ENCODE results near the gene BLM.

Gene BLM

DNA sequence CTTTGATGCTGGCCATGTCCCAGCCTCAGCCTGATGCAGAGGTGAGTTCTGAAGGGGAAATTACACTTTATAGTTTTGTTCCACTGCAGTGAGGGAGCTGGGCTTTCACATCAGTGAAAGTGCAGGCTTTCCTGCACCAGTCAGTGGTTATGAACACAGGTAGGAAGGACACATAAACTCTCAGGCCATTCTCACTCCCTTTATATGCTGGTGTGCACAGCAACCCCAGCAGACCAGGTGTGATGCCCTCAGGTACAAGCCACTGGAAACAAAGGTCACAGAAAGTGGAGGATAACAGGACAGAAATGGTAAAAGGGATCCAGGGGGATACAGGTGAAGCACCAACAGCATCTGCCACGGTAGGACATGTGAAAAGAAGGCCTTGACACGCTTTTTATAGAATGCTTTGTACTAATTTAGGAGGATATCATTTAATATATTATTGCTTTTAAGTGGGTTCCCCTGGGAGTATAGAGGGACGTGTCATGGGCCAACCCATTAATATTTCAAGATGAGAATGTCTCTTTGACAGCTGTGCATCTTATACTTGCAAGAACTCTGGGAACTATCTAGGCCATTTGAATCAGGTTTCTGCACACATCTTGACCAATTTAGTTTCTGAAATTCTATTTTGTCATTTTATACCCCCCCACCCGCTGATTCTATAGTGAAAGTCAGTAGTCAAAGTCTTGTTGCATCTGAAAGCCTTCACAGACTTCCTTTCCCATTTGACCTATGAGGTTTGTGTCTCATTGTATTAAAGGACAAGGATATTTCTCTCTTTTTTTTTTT, 25.0 kb upstream of the BLM start:
- no peak for DNase-seq (ENCODE audit: low read depth)

DNA sequence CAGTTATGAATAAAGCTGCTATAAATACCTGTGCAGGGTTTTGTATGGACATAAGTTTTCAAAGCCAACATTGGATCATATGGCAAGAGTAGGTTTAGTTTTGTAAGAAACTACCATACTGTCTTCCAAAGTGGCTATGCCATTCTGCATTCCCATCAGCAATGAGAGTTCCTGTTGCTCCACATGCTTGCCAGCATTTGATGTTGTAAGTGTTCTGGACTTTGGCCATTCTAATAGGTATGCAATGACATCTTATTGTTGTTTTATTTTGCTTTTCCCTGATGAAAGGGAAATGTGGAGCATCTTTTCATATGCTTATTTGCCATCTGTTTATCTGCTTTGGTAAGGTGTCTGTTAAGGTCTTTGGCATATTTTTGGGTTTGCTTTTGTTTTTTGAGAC, 22.2 kb upstream of the BLM start:
- no peak for DNase-seq (ENCODE audit: low read depth)

DNA sequence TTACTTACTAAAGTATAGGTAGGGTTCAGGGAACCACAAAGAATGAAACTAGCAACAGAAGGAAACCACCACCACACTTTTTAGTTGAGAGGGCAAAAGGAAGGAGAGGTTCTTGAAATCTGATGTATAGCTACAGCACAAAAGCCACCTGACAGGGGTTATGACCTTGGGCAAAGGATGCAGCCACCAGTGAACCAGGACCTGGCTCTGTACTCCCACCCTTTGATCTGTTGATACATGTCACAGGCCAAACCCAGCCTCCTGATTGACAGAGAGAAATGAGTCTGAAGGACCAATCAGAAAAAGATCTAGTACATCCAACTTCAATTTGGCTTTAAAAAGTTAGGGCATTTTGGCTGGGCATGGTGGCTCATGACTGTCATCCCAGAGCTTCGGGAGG, 20.0 kb upstream of the BLM start:
- DNase-seq (ENCODE audit: low read depth) = no peak

DNA sequence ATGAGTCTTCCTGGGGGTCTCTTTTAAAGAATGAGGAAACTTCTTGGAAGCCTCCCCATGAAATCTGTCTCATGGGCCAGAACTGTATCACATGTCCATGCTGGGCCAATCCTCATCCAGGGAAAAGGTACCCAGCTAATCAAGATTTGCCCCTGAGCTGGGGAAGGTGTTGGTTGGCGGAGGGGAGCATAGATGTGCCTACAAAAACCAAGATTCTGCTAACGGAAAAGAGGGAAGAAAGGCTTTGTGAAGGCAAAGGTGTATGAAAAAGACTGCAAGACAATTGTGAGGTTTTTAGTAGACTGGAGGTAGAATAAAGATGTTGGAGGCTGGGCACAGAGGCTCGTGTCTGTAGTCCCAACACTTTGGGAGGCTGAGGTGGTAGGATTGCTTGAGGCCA, 18.5 kb upstream of the BLM start:
- DNase-seq (ENCODE audit: low read depth) = no peak

DNA sequence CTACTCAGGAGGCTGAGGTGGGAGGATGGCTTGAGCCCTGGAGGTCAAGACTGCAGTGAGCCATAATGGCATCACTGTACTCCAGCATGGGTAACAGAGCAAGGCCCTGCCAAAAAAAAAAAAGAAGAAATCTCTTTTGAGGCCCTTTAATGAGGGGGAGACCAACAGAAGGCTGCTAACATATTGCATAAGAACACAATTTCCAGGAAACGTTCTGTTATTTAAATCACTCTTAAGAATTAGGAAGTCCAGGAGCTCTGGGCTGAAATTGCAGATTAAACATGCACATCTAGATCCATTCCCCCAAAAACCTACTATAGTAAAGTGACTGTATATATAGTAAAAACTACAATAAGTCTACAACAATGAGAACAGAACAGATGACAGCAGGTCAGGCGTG, 16.1 kb upstream of the BLM start:
- DNase-seq (ENCODE audit: low read depth) = no peak

DNA sequence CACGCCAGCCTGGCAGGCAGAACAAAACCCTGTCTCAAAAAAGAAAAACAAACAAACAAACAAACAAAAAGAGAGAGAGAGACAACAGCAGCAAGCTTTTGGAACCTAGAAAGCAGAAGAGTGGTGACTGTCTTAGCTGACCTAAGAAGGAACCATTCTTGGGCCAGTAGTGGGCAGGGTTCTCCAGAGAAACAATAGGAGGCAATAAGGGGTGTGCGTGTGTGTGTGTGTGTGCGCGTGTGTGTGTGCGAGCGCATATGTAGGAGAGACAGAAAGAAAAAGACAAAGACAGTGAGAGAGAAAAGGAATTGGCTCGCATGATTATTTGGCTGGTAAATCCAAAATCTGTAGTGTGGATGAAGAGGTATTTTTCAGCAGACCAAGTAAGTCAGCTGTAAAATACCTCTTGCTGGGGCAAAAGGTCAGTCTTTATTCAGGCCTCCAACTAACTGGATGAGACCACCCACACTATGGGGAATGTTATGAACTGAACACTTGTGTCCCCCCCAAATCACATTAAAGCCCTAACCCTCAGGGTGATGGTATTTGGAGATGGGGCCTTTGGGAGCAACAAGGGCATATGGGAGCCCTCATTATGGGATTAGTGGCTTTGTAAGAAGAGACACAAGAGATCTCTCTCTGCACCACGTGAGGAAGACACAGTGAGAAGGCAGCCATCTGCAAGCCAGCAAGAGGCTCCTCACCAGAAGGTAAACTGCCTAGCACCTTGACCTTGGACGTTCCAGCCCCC, 15.1 kb upstream of the BLM start:
- no peak for DNase-seq (ENCODE audit: low read depth)

DNA sequence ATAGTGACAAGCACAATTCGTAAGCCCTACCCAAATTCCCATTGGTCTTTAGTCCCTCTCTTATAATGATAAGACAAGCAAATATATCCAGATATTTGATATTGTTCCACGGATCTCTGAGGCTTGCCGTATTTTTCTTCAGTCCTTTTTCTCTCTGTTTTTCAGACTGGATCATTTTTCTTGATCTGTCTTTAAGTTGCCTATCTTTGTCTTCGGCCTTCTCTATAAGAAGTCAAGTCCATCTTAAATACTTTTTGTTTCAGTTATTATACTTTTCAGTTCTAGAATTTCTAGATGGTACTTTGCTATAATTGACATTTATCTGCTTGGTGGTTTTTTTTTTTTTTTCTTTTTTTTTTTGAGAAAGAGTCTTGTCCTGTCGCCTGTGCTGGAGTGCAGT, 13.7 kb upstream of the BLM start:
- DNase-seq (ENCODE audit: low read depth) = no peak

DNA sequence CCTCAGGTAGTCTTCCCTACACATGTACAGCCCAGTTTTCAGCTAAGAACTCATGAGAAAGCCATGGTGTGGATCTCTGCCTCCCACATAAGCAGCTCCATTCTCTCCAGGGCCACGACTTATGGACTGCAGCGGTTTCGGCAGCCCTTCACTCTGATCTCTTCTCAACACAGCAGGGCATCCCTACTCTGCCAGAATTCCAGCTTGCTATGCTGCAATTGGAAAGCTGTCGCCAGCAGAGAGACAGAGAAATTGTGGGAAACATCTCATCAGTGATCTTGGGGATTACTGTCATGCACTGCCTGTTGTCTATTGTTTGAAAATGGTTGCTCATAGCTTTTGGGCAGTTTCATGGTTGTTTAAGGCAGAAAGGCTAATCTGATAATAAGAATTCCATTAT, 11.9 kb upstream of the BLM start:
- no peak for DNase-seq (ENCODE audit: low read depth)

DNA sequence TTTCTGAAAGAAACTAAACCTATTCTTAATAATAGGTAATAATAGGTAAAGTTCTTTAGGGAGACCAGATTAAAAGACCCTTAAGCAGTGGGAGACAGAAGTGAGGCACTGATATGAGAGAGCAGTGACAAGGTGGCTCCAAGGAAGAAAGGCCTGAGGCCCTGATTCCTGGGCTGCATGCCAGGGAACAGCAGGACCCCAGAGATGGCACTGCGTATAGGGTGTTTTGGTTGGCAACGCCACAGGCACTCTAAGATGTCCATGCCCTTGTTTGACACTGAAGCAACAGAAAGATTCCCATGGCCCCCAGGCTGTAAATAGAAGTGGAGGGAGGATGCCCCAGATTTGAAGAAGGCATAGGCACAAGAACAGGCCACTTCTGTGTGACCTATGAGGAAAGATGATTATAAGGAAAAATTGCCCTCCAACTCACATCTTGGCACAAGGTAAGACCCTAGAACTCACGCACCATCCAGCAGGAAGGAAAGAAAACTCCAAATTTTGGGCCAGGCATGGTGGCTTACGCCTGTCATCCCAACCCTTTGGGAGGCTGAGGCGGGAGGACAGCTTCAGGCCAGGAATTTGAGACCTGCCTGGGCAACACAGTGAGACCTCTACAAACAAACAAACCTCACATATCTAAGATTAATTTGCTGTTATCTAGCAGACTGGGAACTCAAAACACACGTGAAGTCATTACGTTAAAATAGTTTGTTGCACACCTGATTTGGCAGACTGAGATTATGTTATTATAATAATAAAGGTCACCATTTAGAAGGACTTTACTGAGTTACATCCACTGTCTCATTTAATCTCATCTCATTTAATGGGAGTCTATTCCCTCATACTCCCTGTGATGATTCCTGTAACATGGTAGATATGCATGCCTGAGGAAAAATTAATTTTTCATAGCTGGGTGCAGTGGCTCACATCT, 10.5 kb upstream of the BLM start:
- no peak for DNase-seq (ENCODE audit: low read depth)

DNA sequence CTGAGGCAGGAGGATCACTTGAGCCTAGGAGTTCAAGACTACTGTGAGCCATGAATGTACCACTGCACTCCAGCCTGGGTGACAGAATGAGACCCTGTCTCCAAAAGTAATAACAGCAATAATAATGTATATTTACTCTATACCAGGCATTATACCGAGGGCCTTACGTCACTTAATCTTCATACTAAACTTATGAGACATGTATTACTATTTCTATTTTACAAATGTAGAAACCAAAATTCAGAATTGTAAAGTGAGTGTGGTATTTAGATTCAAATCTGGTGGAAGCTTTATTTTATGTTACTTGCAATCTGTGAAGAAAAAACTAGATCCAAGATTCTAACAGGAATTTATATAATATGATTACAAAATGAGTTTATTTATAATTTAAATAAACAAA, 9.7 kb upstream of the BLM start:
- no peak for DNase-seq (ENCODE audit: low read depth)

DNA sequence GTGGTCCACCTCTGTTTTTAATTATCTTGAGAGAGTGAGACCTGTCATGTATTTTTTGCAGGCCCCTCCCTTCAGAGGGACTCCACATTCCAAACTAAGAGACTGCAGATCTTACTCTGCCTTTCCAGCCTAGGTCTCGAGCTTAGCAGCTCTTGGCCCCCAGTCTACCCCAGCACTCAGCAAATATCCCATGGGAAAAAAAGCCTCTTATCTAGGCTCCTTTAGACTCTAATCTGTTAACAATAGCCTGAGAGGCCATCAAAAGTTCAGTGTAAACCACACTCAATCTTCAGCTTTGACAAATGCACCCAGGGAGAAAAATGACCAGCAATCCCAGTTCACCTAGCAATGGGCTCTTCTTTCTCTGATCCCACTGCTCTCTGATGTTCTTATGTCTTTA, 8.6 kb upstream of the BLM start:
- DNase-seq (ENCODE audit: low read depth) = no peak

DNA sequence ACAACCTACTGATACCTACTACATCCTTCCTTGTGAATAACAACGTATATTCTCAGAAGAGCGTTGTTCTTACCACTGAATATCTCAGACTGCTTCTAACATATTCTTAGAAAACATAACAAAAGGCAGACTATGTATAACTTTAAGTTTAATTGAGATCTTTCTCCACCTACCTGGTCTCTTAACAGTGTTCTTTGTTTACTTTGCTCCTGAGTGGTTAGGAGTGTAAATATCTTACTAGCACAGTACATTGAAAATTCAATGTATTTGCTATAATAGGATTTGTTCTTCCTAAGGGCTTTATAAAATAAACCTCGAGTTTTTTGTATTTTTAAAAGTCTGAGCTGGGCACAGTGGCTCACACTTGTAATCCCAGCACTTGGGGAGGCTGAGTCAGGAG, 7.9 kb upstream of the BLM start:
- DNase-seq (ENCODE audit: low read depth) = no peak

DNA sequence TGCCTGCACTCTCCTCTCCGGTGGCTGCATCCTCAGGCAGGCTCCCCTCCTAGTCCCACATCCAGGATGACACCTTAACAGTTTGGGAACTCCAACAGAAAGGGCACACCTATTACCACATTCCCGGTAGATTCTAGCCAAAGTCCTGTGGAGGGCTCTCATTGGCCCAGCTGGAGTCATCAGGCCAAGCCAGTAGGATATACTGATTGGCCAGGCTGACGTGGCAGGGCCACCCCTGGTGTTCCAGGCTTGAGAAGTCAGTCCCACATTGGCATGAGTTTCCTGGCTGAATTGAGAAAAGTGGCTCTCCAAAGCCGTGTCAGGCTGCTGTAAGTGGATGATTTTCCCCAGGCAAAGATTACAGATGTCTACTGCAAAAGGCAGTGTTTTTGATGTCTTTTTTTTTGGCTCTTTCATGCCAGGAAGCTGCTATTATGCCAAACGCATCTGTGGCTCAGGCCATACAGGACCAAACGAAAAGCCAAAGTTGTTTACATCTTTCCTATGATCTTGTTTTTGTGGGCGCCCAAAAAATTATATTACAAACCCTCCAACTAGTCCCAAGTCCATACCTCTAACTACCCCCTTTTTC, 6.6 kb upstream of the BLM start:
- no peak for DNase-seq (ENCODE audit: low read depth)

DNA sequence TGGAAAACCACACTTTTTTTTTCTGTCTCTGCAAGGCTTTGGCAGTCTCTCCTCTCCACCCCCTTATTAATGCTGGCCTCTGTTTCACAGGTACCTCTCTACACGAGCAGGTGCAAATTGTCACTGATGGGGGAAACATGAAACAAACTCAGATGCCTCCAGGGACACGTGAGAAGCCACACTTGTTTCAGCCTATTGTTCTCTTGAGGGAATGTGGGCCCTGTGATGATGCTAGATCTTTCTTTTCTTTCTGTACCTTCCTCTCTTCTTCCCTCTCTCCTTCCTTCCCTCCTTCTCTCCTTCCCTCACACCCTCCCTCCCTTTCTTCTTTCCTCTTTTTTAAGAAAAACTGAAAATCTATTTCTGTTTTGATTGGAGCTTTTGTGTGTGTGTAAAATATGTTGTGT, 5.7 kb upstream of the BLM start:
- no peak for DNase-seq (ENCODE audit: low read depth)

DNA sequence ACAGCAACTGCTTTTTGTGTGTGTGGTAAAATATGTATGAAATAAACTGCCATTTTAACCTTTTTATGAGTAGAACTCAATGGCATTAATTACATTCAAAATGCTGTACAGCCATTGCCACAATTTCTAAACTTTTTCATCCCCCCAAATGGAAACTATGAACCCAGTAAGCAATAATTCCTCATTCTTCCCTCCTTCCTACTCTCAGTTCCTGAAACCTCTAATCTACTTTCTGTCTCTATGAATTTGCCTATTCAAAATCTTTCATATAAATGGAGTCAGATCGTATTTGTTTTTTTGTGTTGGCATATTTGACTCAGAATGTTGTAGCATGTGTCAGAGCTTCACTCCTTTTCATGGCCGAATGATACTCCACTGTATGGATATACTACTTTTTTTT, 5.3 kb upstream of the BLM start:
- DNase-seq (ENCODE audit: low read depth) = no peak

DNA sequence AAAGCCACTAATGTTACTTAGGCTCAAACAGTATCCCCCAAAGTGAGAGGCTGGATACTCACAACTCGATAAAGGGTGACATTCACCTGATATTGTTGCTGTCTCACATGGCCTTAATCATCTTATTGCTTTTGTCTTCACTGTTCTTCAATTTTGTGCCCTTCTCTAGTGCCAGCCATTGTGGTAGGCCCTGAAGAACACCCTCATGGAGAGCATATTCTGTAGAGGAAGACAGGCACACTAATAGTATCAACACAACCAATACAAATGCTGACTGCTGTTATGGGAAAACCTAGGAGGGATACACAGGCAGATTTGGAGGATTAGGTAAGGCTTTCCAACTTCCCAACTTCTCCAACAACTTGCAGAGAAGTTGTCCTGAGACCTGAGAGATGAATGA, 4.1 kb upstream of the BLM start:
- DNase-seq (ENCODE audit: low read depth) = no peak

DNA sequence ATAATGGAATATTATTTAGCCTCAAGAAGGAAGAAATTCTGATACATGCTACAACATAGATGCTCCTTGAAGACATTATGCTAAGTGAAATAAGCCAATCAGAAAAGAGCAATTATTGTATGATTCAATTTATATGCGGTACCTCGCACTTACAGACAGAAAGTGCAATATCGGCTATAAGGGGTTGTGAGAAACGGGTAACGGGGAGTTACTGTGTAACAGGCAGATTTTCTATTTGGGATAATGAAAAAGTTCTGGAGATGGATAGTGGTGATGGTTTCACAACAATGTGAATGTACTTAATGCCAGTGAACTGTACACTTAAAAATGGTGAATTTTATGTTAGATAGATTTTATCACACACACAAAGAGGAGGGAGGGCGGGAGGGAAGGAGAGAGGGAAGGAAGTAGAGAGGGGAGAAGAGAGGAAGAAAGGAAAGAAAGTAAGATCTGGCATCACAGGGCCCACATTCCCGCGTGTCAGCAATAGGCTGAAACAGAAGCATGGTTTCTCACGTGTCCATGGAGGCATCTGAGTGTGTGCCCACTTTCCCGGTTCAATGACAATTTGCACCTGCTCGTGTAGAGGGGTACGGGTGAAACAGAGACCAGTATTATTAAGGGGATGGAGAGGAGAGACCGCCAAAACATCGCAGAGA, 700 bp upstream of the BLM start:
- DNase-seq (ENCODE audit: low read depth) = no peak

DNA sequence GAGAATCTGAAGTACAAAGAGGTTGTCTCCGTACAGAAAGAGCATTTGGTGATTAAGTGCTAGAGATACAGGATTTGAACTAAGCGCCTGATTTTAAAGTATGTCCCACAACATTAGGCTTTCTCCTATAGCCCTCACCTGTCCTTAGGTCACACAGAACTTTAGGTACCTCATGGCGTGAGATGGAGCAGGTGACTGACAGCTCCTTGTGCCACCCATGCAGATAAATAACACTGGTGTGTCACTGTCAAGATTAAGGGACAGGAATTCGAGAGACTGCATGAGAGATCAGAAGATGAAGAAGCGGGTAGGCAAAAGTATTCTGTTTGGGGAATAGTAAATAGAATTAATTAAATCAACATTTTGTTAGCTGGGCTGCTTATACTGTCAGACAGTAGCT, 1.1 kb downstream of the BLM start:
- DNase-seq (ENCODE audit: low read depth) = no peak

DNA sequence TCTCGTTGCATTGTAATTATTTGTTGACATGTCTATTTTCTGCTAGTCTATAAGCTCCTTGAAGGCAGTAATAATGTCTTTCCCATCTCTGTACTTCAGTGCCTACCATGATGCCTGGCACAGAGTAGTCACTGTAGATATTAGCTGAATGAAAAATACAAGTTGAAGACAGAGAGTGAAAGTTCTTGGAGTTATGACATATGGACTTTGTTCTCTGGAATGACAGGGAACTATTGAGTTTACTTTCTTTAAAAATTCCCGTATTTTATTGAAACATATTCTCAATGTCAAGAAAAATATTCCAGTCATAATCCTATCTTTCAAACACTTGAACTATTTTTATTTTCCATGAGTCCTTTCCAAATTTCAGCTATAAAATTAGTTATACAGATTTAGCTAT, 3.0 kb downstream of the BLM start:
- DNase-seq (ENCODE audit: low read depth) = no peak

DNA sequence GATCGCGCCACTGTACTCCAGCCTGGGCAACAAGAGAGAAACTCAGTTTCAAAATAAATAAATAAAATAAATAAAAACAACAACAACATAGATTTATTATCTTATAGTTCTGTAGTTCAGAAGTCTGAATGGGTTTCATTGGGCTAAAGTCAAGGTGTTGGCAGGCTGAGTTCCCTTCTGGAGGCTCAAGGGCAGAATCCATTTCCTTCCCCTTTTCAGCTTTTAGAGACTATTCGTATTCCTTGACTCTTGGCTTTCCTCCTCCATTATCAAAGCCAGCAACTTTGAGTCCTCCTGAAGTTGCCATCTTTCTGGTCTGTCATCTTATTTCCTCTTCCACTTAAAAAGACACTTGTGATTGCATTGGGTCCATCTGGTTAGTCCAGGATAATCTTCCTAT, 12.1 kb downstream of the BLM start:
- no peak for DNase-seq (ENCODE audit: low read depth)

DNA sequence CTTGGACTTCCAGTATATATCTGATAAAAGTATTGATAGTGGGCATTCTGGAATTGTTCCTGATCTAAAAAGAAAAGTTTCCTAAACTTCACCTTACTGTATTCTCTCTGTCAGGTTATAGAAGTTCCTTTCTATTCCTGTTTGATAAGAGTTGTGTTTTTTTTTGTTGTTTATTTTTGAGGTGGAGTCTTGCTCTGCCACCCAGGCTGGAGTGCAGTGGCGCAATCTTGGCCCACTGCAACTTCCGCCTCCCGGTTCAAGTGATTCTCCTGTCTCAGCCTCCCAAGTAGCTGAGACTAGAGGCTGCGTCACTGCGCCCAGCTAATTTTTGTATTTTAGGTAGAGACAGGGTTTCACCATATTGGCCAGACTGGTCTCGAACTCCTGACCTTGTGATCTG, 13.1 kb downstream of the BLM start:
- DNase-seq (ENCODE audit: low read depth) = no peak

DNA sequence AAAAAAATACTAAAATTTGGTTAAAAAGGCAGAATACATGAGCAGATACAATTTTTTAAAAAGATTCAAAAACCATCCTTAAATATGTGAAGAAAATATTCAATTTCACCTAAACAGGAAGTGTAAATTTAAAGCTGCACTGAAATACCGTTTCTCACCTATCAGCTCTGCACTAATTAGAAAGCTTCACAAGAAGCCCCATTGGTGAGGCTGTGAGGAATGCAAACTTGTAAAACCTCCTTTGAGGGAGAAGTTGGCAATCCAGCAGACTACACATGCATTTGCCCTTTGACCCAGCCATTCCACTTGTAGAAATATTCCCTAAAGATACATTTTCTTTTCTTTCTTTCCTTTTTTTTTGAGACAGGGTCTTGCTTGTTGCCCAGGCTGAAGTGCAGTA, 18.8 kb downstream of the BLM start:
- DNase-seq (ENCODE audit: low read depth) = no peak

Data from stimulated activated CD8-positive, alpha-beta memory T cell treated with anti-CD3 and anti-CD28 coated beads, Interleukin-15, amount 100 ng/mL, for 1 hour (primary cell).